ENCODE measurements around the gene SUCLG2.

GRCh38 chr3:67377299-67377698, 277.1 kb downstream of the SUCLG2 start:
- TF ChIP-seq ZFX (IDR thresholded peaks at IDR 0.05) = no peak
- TF ChIP-seq, protein P1, sequence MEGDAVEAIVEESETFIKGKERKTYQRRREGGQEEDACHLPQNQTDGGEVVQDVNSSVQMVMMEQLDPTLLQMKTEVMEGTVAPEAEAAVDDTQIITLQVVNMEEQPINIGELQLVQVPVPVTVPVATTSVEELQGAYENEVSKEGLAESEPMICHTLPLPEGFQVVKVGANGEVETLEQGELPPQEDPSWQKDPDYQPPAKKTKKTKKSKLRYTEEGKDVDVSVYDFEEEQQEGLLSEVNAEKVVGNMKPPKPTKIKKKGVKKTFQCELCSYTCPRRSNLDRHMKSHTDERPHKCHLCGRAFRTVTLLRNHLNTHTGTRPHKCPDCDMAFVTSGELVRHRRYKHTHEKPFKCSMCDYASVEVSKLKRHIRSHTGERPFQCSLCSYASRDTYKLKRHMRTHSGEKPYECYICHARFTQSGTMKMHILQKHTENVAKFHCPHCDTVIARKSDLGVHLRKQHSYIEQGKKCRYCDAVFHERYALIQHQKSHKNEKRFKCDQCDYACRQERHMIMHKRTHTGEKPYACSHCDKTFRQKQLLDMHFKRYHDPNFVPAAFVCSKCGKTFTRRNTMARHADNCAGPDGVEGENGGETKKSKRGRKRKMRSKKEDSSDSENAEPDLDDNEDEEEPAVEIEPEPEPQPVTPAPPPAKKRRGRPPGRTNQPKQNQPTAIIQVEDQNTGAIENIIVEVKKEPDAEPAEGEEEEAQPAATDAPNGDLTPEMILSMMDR (conservative IDR thresholded peaks at IDR 0.05) = no peak

Measured in C4-2B (cell line).